ENCODE data around the gene TAAR1.
"Not testable (repeated sequence)": the region's sequence is repeated elsewhere in the genome, so short reads cannot be mapped to it uniquely, and the experiment has no call there.

TAAR1 gene, protein sequence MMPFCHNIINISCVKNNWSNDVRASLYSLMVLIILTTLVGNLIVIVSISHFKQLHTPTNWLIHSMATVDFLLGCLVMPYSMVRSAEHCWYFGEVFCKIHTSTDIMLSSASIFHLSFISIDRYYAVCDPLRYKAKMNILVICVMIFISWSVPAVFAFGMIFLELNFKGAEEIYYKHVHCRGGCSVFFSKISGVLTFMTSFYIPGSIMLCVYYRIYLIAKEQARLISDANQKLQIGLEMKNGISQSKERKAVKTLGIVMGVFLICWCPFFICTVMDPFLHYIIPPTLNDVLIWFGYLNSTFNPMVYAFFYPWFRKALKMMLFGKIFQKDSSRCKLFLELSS

DNA sequence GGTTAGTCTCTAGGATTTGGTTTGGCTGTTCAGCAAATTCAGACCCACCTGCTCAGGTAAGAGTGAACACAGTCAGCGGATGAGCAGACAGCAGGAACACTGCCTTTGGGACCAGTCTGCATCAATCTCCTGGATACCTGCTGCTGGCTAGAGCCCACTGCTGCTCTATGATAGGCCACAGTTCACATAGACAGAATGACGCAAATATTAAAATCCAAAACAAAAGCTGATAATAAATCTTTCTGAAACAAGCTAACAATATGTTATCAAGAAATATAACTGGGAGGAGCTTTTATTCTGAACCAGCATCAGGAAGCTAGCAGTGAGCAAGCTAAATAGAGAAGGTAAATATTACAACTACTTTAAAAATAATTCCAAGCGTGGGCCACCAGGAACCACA is at the start of gene TAAR1:
Gene TAAR1, minus strand, starts transcription at position 101 of the 400 bp plus-strand sequence. CDS start 13,179 bp downstream, outside the sequence.
- no peak for DNase-seq

DNA sequence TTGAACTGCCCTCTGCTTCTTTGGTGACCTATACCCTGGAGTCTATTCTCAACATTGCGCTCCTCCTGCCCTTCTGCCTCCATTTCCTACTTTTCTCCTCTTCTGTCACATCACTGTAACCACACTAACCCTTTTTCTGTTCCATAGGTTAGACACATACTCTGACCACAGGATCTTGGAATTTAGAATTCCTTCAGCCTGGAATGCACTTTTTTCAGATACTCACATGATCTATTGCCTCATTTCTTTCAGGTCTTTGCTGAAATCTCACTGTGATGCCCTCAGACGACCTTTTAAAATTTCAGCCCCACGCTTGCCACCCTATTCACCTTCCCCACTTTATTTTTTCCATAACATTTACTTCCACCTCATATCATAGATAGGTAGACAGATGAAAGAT is 49.8 kb upstream of the TAAR1 start:
- DNase-seq, result no peak

DNA sequence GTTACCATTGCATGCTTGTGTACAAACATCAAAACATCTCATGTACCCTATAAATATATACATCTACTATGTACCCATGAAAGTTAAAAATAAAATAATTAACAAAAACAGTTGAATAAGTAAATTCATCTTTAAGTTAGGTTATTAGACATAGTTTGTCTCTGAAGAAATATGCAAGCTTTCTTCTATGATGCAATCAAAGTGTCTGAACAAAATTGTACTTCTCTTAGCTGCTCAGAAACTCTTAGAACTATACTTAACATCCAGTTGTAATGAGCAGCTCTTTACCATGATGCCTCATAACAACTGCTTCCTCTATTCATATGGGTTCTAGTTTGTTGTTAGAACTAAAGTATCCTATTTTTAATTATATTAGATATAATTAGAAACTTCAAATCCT is 49.0 kb upstream of the TAAR1 start:
- DNase-seq, result no peak

DNA sequence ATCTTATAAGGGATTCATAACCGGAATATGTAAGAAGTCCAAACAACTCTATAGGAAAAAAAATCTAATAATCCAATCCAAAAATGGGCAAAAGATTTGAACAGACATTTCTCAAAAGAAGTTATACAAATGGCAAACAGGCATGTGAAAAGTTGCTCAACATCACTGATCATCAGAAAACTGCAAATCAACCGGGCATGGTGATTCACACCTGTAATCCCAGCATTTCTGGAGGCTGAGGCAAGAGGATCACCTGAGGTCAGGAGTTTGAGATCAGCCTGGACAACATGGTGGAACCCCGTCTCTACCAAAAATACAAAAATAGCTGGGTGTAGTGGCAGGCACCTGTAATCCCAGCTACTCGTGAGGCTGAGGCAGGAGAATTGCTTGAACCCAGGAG is 47.8 kb upstream of the TAAR1 start:
- not testable (repeated sequence) for DNase-seq

DNA sequence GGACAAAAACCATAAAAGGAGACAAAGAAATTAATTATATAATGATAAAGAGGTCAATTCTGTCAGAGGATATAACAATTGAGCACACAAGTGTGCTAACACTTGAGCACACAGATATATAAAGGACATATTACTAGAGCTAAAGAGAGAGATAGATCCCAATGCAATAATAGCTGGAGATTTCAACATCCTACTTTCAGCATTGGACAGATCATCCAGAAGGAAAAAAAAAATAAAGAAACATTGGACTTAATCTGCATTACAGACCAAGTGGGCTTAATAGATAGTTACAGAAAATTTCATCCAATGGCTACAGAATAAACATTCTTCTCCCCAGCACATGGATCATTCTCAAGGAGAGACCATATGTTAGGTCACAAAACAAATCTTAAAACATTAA is 45.0 kb upstream of the TAAR1 start:
- no peak for DNase-seq

DNA sequence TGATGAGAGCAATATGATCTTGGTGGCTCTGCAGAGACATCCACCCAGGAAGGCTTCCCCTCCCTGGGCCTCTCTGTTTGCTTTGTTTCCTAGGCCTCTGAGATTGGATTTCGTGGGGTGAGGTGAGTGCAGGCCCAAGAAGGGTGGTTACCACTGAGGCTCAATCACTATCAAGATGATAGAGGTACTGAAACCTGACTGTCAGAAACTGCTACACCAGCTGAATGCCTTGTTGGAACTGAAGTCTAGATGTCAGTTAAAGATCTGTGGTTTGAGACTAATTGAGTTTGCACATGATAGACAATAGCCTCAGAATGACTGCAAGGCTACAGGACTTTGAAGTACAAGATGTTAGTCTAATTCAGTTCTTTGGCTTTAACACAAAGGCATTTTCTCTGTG is 39.6 kb upstream of the TAAR1 start:
- DNase-seq, result no peak

DNA sequence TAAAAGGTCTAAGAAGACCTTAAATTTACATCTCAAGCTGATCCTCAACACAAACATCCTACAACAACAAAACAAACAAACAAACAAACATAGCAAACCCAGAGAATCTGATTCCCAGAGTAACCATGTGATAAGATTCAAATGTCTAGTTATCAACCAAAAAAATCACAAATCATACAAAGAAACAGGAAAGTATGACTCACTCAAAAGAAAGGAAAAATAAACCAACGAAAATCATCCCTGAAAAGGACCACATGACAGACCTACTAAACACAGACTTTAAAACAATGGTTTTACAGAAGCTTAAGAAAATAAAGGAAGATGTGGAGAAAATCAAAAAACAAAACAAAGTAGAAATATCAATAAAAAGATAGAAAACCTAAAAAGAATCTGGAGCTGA is 36.8 kb upstream of the TAAR1 start:
- DNase-seq, result no peak

DNA sequence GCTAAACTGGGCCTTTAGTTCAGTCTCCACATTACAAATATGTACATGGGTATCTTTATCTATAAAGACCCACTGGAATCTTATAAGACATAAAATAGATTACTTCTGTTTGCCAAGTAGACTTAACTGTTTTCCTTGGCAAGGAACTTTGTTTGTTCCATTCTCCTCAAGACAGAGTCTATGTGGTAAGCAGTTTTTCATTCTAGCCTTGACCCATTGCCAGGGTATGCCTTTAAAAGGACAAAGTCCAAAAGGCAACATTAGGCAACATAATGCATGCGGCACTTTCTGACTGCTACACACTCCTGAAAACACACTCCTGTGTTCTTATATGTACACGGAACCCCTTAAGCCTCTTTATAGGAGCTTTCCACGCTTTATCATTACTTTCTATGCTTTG is 34.5 kb upstream of the TAAR1 start:
- no peak for DNase-seq

DNA sequence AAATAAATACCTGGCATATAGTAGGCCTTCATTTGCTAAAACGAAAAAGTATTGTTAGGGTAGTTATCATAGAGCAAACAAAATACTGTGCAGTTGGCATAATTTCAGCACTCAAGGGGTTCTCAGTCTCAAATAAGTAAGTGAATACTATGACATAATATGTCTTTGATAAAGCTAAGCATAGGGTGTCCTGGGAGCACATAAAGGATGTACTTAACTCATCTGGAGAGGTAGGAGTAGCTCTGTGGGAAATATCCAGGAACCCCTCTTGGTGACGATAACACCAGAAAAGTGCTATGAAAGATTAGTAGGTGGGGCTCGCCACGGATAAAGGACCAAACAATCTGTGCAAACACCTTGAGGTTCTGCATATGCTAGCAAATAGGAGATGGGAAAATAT is 31.7 kb upstream of the TAAR1 start:
- DNase-seq, result no peak

DNA sequence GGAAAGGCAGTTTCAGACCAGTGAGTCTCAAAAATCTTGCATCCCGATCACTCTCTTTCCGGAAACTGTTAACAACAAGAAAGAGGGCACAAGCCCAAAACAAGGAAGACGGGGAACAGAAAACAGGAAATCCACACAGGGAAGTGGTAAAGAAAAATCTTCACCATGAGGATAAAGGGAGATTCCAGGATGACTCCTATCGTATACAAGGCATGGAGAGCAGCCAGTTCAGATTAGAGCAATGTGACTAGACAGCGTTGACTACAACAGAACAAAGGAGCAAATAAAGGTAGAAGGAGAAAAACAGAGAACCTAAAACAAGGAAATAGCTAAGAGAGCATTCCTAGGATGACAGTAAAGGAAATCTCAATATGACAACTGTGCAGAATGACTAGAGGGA is 28.3 kb upstream of the TAAR1 start:
- no peak for DNase-seq

DNA sequence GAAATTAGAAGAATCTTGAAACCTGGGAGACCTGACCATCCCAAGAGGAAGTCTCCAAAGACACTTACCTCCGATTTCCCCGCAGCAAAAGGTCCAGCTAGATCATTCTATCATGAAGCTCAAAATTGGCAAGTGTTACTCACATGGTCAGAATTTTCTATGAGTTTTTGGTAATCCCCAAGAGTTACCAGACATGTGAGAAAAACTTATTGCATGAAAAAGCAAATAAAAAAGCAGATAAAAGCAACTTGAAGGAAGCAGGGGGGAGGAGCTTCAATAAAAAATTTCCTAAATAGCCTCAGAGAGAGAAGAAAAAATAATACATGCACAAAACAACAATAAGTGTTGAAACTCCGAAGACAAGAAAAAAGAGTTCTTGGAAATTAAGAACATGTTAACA is 27.5 kb upstream of the TAAR1 start:
- DNase-seq, result no peak

DNA sequence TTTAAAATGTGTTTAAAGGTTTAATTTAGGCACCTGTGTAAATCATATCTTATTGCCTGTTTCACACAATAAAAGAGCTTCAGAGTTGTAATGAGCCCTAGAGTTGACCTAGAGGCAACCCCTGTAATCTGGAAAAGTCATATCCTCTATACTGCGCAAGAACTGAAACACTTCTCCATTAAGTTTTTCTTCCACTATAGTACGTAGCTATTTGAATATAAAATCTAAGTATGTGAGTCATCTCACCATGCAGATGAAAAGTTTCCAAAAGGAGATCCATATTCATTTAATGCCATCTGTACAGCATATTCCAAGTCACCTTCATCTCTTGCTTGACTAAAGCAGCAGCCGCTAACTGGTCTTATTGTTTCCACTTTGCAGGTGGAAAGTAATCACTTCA is 26.0 kb upstream of the TAAR1 start:
- no peak for DNase-seq

DNA sequence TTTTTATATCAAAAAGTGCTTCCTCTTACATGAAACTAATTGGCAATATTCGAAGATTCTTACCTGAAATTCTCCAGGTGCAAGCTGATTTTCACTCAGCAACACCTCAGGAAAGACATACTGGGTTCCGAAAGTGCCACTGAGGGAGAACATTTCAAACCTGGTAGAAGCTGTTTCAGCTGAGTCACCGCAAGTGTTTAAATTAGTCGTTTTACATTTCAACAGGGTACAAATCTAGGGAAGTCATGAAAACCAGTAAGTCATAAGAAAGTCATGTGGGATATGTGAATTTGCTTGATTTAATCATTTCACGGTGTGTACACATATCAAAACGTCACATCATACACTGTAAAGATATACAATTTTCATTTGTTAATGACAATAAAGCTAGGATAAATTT is 25.3 kb upstream of the TAAR1 start:
- no peak for DNase-seq

DNA sequence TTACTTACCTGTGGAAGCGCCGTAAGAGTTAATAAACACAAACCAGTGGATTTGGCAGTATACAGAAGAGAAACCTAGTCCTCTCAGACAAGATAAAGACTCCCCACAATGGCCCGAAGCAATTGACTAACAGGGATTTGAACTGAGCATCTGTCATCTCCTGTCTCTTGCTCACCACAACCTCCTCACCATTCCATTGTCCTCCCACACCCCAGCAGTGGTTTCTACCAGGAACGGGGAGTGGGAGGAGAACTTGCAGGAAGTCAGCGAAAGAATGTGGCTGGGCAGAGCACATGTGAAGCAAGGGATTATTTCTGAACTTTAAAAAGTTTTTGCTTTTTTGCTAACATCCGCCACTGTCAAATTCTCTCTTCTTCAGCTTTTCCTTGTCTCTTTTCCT is 24.6 kb upstream of the TAAR1 start:
- no peak for DNase-seq

DNA sequence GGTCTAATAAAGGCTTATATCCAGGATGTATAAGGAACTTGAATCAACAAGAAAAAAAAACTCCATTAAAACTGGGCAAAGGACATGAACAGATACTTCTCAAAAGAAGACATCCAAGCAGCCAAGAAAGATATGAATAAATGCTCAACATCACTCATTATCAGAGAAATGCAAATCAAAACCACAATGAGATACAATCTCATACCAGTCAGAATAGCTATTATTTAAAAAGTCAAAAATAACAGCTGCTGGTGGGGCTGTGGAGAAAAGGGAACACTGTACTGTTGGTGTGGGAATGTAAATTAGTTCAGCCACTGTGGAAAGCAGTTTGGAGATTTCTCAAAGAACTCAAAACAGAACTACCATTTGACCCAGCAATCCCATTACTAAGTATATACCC is 20.1 kb upstream of the TAAR1 start:
- DNase-seq, result not testable (repeated sequence)

DNA sequence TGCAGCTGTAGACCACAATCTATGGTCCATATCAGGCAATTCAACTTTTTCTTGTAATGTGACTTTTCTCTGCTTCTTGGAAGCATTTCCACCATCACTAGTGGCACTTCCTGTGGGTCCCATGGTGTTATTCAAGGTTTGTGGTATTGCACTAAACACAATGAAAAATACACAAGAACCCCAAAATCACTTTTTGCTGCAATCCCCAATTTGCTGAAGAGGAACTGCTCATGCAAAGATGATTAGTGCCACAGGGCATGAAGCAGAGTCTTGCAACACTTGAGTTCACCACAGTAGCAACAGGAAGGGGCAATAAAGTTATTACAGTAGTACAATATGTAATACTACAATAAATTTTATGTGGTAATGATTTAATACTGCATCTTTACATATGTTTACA is 16.8 kb upstream of the TAAR1 start:
- no peak for DNase-seq

DNA sequence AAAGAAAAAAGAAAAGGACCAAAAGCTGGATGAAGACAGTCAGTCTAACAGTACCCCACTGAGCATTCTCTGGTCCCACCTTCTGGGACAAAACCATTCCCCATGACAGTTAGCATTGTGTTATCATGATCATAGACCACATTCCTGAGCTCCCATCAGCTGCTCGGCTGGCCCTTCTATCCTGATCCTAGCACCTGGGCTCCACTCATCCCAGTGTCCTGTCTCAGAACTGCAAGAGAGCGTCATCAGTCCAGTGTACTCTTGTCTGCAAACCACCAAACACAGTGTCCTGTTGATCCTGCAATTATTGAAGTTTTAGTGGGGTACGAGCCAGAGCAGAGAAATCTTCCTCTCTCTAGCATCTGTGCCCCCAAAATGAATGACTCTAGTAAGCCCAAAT is 16.0 kb upstream of the TAAR1 start:
- DNase-seq, result no peak

DNA sequence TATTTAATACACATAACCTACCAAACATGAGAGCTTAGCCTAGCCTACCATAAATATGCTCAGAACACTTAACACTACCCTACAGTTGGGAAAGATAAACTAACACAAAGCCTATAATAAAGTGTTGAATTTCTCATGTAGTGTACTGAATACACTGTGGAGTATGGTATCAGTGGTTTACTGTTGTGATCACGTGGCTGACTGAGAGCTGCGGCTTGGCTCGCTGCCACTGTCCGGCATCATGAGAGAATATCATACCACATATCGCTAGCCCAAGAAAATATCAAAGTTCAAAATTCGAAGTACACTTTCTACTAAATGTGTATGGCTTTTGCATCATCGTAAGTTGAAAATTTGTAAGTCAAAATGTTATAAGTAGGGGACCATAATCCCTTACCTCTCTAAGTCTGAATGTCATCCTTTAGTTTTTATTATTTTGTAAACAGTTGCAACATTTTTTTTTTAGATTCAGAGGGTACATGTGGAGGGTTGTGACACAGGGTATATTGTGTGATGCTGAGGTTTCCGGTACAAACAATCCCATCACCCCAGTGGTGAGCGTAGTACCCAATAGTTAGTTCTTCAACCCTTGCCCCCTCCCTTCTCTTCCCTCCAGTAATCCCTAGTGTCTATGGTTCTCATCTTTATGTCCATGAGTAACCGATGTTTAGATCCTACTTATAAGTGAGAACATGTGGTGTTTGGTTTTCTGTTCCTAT is 14.6 kb upstream of the TAAR1 start:
- DNase-seq, result no peak

DNA sequence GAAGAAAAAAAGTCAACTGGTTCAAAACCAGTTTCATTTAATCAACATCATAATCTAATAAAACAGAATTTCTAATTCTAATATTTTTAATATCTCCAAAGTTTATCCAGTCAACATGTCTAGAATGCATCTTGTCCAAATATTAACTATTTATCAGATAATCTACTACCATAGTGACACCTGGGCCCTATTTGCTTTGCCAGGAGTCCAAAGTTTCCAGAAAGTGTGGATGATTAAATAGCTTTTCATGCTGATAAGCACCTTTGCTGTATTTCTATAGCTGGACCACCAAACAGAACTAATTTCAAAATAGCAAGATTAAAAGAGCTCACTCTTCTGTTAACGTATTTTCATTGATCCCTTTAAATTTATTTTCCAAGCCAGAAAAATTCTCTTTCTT is 12.3 kb upstream of the TAAR1 start:
- DNase-seq, result no peak

DNA sequence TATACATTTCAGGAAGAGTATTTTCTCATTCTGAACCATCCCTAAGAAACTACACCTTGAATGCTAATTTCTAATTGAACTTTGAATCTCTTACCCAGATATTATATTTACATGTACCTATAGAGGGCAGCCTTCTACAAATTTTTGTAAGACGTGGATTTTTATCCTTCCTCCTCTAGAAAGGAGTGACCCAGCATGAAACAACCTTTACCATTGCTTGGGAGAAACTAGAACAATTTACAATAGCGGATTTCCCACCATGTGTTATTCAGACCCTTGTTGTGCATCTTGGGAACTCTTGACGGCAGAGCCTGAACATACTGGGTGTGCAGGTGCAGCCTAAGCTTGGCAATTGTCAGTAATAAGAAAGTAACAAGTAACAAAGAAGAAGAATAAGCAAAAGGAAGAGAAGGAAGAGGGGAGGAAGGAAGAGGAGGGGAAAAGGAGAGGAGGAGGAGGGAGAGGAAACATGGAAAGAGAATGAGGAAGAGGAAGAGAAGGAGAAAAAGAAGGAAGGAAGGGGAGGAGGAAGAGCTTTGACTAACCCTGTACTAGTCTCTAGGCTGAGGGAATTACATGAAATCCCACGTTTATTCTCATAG is 10.8 kb upstream of the TAAR1 start:
- DNase-seq, result peak; percentile 38

DNA sequence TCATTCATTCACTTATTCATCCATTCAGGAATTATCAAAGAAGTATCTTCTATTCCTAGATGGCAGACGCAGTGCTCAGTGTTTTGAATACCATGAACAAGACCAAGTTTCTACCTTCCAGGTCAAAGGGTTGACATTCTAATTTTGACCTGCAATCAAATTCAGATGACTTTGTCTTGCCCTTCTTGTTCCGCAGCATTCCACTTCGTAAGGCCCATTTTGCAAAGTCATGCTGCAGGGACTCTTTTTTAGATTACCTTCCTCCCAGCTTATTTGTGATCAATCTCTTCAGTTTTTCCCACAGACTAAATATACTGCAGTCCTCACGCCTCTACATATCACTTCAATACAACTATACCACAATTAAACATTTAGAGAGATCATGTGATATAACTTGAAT is 7.1 kb upstream of the TAAR1 start:
- DNase-seq, result no peak

DNA sequence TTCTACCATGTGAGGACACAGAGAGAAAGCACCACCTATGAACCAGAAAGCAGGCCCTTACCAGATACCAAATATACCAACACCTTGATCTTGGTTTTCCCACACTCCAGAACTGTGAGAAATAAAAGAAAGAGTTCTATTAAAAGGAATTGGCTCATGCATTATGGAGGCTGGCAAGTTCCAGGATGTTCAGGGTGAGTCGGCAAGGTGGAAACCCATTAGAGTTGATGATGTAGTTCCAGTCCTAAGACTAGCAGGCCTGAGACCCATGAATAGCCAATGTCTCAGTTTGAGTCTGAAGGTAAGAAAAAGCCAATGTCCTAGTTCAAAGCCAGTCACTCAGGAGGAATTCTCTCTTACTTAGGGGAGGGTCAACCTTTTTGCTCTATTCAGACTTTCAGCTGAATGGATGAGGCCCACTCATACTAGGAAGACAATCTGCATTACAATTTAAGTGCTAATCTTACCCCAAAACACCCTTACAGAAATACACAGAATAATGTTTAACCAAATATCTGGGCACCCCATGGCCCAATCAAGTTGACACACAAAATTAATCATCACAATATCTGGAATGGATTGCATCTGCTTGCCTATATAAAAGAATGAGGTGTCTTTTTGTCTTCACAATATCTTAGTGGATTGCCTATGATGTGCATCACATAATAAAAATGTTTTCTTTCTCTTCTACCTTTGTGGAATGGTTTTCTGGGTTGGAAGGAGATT is 5.5 kb upstream of the TAAR1 start:
- DNase-seq, result no peak

DNA sequence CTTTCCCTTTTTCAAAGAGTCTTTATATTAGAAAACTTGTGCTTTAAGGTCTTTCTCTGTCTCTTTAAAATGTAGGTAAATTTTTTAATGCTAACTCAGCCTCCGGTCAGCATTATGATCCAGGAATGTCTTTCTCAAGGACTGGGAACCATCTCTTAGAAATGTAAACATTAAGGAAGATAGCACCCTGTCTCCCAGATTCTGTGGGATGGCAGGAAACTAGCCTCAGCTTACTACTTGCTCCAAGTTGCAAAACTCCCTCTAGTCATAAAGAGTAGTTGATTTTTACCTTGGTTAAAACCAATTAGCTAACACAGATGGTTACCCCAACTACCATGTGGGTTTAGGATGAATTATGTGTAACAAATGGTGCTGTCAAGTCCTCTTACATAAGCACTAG is 4.7 kb upstream of the TAAR1 start:
- no peak for DNase-seq

DNA sequence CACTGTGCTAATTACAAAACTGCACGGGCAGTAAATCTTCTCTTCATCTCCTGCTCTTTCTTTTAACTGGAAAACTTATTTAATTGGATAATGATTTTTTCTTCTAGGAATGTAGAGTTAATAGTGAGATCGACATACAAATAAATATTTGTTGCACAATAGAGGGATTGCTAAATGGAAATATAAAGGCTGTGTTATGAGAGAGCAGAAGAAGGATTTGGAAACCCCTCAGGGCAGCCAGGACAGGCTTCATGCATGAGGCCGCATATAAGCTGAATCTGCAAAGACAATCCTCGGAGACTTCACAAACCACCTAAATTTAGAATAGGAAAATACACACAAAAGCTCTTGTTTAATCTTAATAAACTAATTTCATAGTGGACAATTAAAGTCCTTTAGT is 2.9 kb upstream of the TAAR1 start:
- DNase-seq, result no peak

Data from midbrain (tissue), 1 donor.